ENCODE results near the gene EDDM3A. TPM values are rescaled to one million over a fixed set of nuclear protein-coding genes. Genes with fewer than 3 reads are reported as not detected.

Gene EDDM3A
- polyA plus RNA-seq, 3 donors: not detected

GRCh38 chr14:20746566-20746965 is 879 bp downstream of the EDDM3A start:
- Histone ChIP-seq H2AFZ (ENCODE audit: insufficient read depth, low read depth, low read length, poor library complexity, severe bottlenecking) (no peak overlapping the region), H4K20me1 (ENCODE audit: insufficient read depth, low read length) (no peaks in the 10 kb centered on the region), H3K36me3 (replicated peaks in 1 of 2; ENCODE audit: control insufficient read depth in 1 of 2, insufficient read depth in 2 of 2, low read length in 2 of 2) (no peaks in the 10 kb centered on the region), H3K79me2 (ENCODE audit: insufficient read depth, low read length) (no peaks in the 10 kb centered on the region), H3K4me3 (replicated peaks in 1 of 3; ENCODE audit: low read depth in 2 of 3, low read length in 3 of 3) (no peak overlapping the region), H3K4me2 (replicated peaks; ENCODE audit: extremely low read depth, low read length, poor library complexity, severe bottlenecking) (no peak overlapping the region), H3K9ac (ENCODE audit: insufficient read depth, low read length, poor library complexity, severe bottlenecking) (no peak overlapping the region), H3K9me3 (replicated peaks in 1 of 2; ENCODE audit: control insufficient read depth in 1 of 2, insufficient read depth in 1 of 2, low read length in 2 of 2) (peaks cover 1 to 3% of the 10 kb centered on the region in 2 donors), H3K4me1 (ENCODE audit: control insufficient read depth in 1 of 2, insufficient read depth in 2 of 2, low read length in 2 of 2) (peaks cover 0 to 4% of the 10 kb centered on the region in 2 donors), H3K27ac (ENCODE audit: low read depth in 1 of 2, low read length in 2 of 2) (no peak overlapping the region), H3K27me3 (ENCODE audit: control insufficient read depth in 2 of 2, insufficient read depth in 2 of 2, low read length in 2 of 2) (no peaks in the 10 kb centered on the region)
- peaks cover 3 to 6% (median 4%) of the 10 kb centered on the region in 7 donors for H3K9me3 Mint-ChIP-seq
- no CpG with 5 or more reads among the region's 3 CpGs for WGBS (ENCODE audit: insufficient coverage)
- TF ChIP-seq CTCF (IDR thresholded peaks at IDR 0.05): no peak
- H3K4me3 Mint-ChIP-seq: no peak overlapping the region
- H3K4me1 Mint-ChIP-seq: peaks cover 3% of the 10 kb centered on the region
- peaks cover 0 to 6% (median 3%) of the 10 kb centered on the region in 3 donors for H3K27me3 Mint-ChIP-seq (ENCODE audit: low read depth in 3 of 3)
- no peak for DNase-seq
- H3K27ac Mint-ChIP-seq: no peak overlapping the region
- intact Hi-C loops (cut with micrococcal nuclease): no loop called here
- H3K36me3 Mint-ChIP-seq: no peaks in the 10 kb centered on the region

- no peaks in the 10 kb centered on the region for H3K27me3 ChIP-seq (ENCODE audit: control insufficient read depth in 2 of 2, insufficient read depth in 2 of 2, low read length in 2 of 2)
- intact Hi-C loops (cut with micrococcal nuclease): no loop called here
- no peaks in the 10 kb centered on the region for H3K36me3 ChIP-seq (replicated peaks in 1 of 2; ENCODE audit: control insufficient read depth in 1 of 2, insufficient read depth in 2 of 2, low read length in 2 of 2)
- Mint-ChIP-seq H3K4me3 (no peak overlapping the region), H3K9me3 (peaks cover 19 to 24% (median 22%) of the 10 kb centered on the region in 7 donors), H3K4me1 (peaks cover 3% of the 10 kb centered on the region), H3K27ac (no peak overlapping the region), H3K36me3 (no peaks in the 10 kb centered on the region), H3K27me3 (ENCODE audit: low read depth in 3 of 3) (peaks cover 0 to 4% (median 3%) of the 10 kb centered on the region in 3 donors)
- H3K4me1 ChIP-seq (ENCODE audit: control insufficient read depth in 1 of 2, insufficient read depth in 2 of 2, low read length in 2 of 2): peaks cover 0 to 4% of the 10 kb centered on the region in 2 donors
- H3K9ac ChIP-seq (ENCODE audit: insufficient read depth, low read length, poor library complexity, severe bottlenecking): no peak overlapping the region
- no peak overlapping the region for H3K4me2 ChIP-seq (replicated peaks; ENCODE audit: extremely low read depth, low read length, poor library complexity, severe bottlenecking)
- no peaks in the 10 kb centered on the region for H4K20me1 ChIP-seq (ENCODE audit: insufficient read depth, low read length)
- no peak overlapping the region for H3K4me3 ChIP-seq (replicated peaks in 1 of 3; ENCODE audit: low read depth in 2 of 3, low read length in 3 of 3)
- H2AFZ ChIP-seq (ENCODE audit: insufficient read depth, low read depth, low read length, poor library complexity, severe bottlenecking): no peak overlapping the region
- H3K9me3 ChIP-seq (replicated peaks in 1 of 2; ENCODE audit: control insufficient read depth in 1 of 2, insufficient read depth in 1 of 2, low read length in 2 of 2): peaks cover 19 to 20% of the 10 kb centered on the region in 2 donors
- no peak for DNase-seq
- no peaks in the 10 kb centered on the region for H3K79me2 ChIP-seq (ENCODE audit: insufficient read depth, low read length)
- WGBS (ENCODE audit: insufficient coverage): 100% methylated on average over 2 of the region's 2 CpGs
- no peak overlapping the region for H3K27ac ChIP-seq (ENCODE audit: low read depth in 1 of 2, low read length in 2 of 2)
- no peak for TF ChIP-seq CTCF (IDR thresholded peaks at IDR 0.05)
Observed at GRCh38 chr14:20748439-20748838, 2.8 kb downstream of the EDDM3A start.

Data from CD14-positive monocyte (primary cell).